Uterus (tissue), 2 donors: ENCODE measurements around the gene NMNAT2.

Experiments used
- POLR2A ChIP-seq, 2 donors: fragments of 450-650 bp; IDR thresholded peaks; one replicate each; pipeline ENCODE4 v1.6.1; 2016; ENCODE audit warnings: antibody characterized with exemption in 2 of 2, mild to moderate bottlenecking in 1 of 2, moderate library complexity in 1 of 2
- TF ChIP-seq, protein P1 (sequence below), 4 experiments: fragments of 200-600 bp in 2 of 4; fragments of 450-650 bp in 2 of 4; sonication (generic) in 2 of 4; IDR thresholded peaks; one replicate each; pipeline ENCODE4 v1.5.1; 2016 to 2019; ENCODE audit warnings: antibody characterized with exemption in 4 of 4, mild to moderate bottlenecking in 2 of 4, moderate library complexity in 1 of 4

DNA sequence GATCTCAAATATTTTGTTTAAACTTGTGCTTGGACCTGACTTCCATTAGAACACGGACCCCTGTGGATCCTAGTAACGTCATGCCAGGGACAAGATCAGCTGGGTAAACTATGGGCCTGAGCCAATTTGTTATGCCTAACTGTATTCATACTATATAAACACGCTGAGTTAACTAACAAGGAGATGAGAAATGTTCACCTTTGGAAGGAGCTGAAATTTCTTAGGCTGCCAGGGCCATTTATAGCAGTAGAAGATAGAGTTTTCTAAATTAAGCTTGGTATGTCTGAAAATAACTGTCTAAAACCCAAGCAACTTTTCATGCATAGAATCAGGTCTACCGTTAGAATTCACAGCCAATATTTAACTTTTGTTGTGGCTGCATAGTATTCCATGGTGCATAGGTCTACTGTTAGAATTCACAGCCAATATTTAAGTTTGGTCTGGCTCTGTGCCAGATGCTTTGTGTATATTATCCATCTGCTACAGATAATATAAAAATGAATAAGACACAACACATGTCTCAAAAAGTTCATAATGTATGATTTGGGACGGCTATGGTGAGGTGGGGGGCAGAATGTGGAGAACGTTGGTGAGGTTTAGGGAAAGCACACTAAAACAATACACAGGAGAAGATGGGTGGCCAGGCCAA lies 61.5 kb downstream of the NMNAT2 start:
- no peak for TF ChIP-seq POLR2A (IDR thresholded peaks at IDR 0.05)
- TF ChIP-seq, protein P1, sequence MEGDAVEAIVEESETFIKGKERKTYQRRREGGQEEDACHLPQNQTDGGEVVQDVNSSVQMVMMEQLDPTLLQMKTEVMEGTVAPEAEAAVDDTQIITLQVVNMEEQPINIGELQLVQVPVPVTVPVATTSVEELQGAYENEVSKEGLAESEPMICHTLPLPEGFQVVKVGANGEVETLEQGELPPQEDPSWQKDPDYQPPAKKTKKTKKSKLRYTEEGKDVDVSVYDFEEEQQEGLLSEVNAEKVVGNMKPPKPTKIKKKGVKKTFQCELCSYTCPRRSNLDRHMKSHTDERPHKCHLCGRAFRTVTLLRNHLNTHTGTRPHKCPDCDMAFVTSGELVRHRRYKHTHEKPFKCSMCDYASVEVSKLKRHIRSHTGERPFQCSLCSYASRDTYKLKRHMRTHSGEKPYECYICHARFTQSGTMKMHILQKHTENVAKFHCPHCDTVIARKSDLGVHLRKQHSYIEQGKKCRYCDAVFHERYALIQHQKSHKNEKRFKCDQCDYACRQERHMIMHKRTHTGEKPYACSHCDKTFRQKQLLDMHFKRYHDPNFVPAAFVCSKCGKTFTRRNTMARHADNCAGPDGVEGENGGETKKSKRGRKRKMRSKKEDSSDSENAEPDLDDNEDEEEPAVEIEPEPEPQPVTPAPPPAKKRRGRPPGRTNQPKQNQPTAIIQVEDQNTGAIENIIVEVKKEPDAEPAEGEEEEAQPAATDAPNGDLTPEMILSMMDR (IDR thresholded peaks at IDR 0.05) = no peak
